A549 treated with ZK216348 at 1 μM for 4 hours (cell line): Measurements from ENCODE around the gene P2RY12. TPM values are rescaled to one million over a fixed set of nuclear protein-coding genes. Genes with fewer than 3 reads are reported as not detected.

Experiments
- total RNA-seq: library from RNA; stranded (reverse); fragments of 200-300 nt; extraction: Qiagen RNA extraction; gene quantifications from 5 replicates; pipeline ENCODE4 v1.2.3, GENCODE V29; 2022; ENCODE audit warnings: low read depth

The P2RY12 gene
- total RNA-seq = not detected in 5 replicates

GRCh38 chr3:151384741-151385174 is at the start of gene P2RY12:
TSS of gene P2RY12 (minus strand) at chr3:151384753. CDS start at chr3:151338845, 45,908 bp downstream.

DNA sequence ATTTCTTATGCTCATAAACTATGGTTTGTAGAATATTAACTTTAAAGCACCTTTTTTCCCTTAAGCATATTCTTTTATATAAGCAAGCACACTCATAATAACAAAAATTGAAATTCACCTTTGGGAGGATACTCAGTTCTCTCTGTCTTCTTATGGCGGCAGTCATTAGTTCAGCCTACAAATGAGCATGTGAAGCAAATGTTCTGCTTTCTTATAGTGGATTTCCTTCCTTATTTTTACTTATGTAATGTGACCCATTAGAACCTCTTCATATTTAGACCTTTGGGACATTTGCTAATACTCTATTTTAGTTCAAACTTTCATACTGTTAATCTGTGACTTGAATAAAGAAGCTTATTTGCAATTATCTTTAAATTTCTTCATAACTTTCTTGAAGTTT is 55.2 kb downstream of the P2RY12 start, which contains the start of gene P2RY13:
Gene P2RY13 (minus strand): TSS at position 187 of the 400 bp plus-strand sequence. CDS start 21 bp downstream, at position 166.

DNA sequence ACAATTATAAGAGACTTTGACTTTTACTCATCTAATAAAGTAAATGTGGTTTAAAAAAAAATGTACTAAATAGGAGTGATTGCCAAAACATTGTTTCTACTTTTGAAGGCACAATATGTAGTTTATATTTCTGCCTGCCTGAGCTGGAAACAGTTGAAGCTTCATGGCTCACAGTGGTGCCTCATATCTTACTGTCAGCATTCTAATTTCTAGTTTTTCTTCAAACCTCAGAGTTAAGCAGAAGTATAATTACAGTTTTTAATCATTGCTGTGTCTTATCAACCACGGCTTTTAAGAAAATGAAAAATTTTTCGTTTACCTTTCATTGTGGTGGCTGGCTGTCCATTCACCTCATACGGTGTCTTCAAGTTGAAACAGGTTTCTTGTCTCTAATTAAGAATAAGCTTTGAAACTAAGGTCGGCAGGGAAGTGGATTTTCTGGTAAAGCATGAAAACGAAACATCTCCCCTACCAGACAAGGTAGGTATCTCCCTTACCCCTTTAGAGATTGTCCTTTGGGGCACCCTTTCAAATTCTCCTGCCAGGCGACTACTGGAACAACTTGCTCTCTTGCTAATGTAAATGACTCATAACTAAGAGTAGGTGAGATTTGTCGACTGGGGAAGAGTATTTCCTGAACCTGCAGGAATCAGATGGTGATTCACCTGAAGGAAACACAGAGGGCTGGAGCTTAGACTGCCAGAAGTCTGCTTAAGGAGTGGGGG is 68.1 kb downstream of the P2RY12 start, which contains the start of gene GPR87:
Gene GPR87 (minus strand): TSS at position 554 of the 725 bp plus-strand sequence. CDS start 16,720 bp downstream, outside the sequence.

Other genes with a start within 250 kb of the P2RY12 start
- gene GPR171, start 181.5 kb downstream of the P2RY12 start, total RNA-seq = not detected in 5 replicates
- not detected in 5 replicates for gene P2RY14, start 106.2 kb downstream of the P2RY12 start, total RNA-seq
- gene GPR87, start 67.9 kb downstream of the P2RY12 start, total RNA-seq = 1.3 to 3.1 TPM (median 2.0 TPM) in 5 replicates
- not detected in 5 replicates for gene P2RY13, start 55.2 kb downstream of the P2RY12 start, total RNA-seq
- gene IGSF10, start 76.3 kb upstream of the P2RY12 start, total RNA-seq = 0.25 to 0.72 TPM (median 0.54 TPM) in 5 replicates